SK-N-DZ (cell line): ENCODE measurements around the gene CCDC122. TPM values are rescaled to one million over a fixed set of nuclear protein-coding genes. Genes with fewer than 3 reads are reported as not detected.
A peak's percentile ranks its signal among the peaks of the same experiment; 100 is the strongest.

ENCODE experiments used
- DNase-seq: peaks from one replicate; pipeline ENCODE4 v3.0.0-alpha.2; 2015; ENCODE audit warnings: low spot score
- polyA plus RNA-seq, 2 experiments: library from polyadenylated mRNA; depleted of rRNA; stranded (reverse); fragments of >200 nt; gene quantifications; 2 replicates each; pipeline ENCODE4 v1.2.3, GENCODE V29; 2014

Gene CCDC122
- polyA plus RNA-seq (2014; cell fraction: cytosol; rRNA removed), result 2.7 and 11.7 TPM in 2 replicates
- 6.7 and 14.2 TPM in 2 replicates for polyA plus RNA-seq (2014; cell fraction: nucleus; rRNA removed)

DNA sequence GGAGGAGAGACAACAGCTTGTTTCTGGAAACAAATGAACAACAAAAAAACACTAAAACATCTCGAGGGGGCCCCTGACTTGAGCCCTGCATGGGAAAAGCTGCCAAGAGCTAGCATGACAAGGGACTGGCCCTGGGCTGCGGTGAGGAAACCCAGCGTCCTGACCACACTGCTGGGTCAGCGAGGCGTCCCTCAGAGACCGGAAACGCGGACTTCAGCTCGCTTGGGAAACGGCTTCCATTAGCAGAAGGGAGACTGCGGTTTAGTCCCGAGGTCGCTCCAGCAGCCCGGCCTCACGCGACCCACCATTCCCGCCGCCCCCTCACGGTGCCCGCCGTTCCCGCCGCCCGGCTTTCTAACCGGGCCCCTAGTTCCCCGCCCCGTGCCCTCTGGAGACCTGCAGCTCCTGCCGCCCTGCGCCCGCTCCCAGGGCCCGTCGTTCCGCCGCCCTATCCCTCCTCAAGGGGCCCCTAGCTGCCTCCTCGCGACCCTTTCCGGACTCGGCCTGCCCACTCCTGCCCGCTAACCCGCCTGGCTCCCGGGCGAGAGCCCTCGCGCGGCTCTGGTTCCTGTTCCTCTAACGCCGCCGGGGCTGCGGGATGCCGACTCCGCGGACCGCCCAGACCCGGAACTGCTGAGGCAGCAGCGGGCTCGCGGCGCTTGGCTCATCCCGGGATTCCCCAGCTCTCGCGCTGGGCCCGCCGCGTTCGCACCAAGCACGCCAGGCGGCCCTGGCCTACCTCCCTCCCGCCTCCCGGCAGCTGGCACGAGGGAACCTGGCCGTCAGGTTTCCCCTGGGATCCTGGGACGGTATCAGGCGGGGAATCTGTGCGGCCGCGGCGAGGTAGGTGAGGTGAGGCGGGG, at the start of gene CCDC122:
CCDC122 (minus strand) TSS at position 849 of the 863 bp plus-strand sequence. CDS start 10,364 bp downstream, outside the sequence.
- peak; percentile 69 for DNase-seq

DNA sequence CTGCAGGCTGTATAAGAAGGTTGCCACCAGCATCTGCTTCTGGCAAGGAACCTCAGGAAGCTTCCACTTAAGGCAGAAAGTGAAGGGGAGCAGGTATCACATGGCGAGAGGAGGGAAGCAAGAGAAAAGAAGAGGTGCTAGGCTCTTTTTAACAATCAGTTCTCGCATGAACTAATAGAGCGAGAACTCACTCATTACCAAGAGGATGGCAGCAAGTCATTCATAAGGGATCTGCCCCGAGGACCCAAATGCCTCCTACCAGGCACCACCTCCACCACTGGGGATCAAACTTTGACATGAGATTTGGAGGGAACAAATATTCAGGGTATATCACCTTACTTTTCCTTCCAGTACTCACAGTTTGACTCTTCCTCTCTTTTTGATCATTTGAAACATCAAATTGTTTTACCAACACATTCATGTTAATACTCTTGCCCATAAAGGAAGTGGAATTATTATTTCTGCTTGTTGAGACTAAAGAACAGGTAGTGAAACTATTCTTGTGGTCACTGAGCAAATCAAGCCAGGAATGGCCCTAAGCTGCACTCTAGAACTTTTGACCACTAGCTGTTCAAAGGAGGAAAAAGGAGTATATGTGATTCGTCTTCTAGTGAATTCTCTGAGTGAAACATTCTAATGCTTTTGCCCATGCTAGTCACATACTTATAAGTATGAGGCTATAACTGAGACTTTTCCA, 45.2 kb upstream of the CCDC122 start:
- no peak for DNase-seq

DNA sequence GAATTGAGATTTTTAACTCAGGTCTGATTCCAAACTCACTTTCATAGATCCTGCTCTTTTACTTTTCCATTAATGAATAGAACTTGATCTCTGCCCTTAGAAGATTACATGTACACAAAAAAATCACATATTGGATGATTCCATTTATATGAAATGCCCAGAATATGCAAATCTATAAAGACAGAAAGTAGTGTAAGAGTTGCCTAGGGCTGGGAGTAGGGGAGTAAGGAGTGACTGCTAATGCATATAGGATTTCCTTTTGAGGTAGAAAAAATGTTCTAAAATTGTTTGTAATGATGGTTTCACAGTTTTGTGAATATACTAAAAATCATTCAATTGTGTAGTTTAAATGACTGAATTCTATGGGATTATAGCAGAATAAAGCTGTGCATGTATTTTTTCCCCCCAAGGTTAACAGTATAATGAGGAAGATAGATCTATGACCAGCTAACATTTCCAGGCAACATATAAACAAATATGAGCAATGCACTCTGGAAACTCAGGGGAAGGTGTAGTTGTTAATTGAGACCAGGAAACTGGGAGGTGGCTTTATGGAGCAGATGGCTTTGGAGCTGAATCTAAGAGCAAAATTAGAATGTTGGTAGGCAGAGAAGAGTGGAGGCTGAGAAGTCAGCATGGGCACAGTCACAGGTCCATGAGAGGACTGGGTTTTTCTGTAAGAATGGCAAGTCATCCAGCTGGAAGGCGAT, 41.6 kb upstream of the CCDC122 start:
- no peak for DNase-seq

DNA sequence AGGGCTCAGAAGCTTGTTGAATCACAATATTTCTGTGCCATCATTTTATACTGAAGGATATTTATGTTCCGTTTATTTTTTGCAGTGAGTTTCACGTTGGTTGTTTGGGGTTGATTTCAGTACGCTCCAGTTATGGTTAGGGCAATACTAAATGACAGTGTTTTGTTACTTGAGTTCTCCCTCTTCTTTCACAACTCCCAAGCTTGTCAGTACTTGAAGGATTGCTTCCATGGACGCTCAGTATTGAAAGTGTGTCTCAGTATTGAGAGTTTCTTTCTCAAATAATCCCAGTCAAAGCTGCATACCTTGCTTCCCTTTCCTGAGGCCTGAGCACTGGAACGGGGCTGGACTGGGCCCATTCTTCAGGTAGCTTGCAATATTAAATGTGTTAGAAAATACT, 39.1 kb upstream of the CCDC122 start:
- no peak for DNase-seq

DNA sequence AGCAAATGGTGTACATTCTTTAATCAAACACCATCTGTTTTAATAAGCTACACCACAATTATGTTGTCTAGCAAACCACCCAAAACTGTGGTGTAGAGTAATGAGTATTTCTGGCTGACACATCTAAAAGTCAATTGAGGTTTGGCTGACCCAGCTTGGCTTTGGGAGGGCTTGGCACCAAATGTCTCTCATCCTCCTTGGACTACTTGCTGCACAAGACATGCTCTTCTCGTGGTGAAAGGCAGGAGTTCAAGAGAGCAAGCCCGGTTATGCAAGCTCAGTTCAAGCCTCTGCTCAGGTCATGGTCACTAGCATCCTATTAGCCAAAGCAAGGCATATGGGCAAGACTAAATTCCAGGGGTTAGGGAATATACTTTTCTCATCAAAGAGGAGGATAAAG, 37.3 kb upstream of the CCDC122 start:
- DNase-seq, result no peak

DNA sequence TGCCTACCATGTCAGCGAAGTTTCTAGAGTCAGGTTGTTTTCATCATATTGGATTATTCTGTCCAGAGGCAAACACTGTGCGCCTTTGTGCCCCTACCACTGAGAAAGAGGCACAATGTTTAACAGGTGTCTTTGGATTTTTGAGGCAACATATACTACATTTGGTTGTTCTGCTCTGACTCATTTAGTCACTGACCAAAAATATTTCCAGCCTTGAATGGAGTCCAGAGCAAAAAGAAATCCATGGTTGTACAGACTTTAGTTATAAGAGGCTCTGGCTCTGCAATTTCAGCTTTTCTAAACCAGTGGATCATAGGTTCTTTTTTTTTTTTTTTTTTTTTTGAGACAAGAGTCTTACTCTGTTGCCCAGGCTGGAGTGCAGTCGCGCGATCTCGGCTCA, 35.9 kb upstream of the CCDC122 start:
- no peak for DNase-seq

DNA sequence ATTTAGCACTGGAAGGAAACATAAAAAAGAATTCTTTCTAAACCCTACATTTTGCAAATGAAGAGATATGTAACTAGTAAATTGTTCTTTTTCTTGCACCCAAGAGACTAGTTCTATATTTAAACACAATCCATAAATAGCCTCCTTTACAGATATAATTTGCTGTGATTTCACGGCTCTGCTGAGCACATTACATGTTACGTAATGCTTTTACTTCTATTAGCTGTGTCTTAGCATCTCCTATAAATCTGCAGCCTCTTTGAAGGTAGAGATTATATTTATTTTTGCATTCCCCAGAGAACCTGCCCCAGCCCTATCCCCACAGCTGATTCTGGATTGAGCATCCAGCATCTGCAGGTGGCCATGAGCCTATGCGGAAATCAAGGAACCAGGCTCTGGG, 32.3 kb upstream of the CCDC122 start:
- no peak for DNase-seq

DNA sequence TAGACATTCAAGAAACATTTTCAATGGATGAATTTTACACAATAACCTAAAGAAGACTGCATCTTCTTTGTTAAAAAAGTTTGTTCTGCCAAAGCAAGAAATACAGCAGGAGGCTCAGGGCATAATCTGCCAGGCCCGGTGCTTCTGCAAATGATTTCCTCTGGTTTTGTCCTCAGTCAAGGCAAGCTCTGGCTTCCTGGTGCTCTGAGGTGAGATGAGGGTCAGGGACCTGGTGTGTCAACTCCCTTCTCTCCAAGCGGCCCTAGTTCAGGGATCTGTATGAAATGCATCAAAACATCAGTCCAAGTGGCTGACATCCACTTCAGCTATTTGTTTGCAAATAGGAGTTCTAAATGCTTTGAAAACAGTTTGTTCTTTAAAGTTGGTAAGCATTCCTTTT, 31.7 kb upstream of the CCDC122 start:
- DNase-seq, result no peak

DNA sequence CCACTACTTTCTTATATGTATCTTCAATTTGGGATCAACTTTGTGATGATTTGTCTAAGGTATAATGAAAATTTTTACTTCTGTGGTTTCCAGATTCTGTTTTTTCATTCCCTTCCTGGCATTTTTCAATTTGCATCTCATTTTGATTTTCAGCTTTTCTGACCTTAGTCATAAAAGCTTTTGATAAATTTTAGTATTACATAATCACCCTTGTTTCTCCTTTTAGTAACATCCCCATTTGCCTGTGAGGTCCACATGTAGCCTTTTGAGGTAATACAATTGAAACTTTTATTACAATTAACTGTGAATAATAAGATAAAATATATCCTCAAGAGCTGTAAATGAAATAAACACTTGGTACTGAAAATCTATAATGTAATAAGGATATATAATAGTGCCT, 31.3 kb upstream of the CCDC122 start:
- DNase-seq, result no peak

DNA sequence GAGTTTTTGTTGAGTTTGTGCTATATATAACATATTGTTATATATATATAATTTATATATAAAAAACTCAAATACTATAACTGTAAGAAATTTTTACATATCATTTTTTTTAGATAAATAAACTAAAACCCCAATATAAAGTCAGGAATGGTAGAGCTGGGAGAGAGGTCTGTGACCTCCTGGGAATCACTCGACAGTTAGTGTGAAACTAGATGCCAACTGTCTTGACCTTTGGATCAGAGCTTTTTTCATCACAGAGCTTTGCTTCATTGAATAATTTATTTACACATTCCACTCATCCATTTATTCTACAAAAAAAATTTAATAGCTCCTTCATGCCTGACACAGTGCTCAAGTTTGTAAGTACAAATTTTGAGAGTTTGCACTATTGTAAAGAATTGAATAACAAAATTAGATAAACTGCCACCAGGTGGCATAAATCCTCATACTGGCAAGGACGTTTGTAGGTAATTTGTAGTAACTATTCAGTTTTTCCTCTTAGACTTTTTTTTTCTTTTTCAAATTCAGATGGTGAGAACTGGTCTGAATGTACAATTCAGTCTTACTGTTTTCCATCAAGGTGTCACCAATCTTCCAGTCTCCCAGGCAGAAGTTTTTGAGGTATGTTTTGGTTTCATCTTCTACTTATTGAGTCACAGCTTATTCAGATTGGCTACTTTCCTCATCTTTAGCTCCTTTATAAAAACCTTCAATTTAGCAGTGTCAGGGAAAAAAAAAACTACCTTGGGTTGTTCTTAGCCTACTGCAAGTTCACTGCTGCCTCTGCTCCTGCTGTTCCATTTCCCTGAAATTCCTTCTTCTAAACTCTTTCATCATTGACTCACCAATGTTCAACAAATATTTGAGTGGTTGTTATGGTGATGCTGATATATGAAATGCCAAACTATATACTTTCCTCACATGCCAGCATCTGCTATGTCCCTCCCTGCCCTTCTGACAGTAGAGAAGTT, 28.9 kb upstream of the CCDC122 start:
- peak; percentile 15 for DNase-seq

DNA sequence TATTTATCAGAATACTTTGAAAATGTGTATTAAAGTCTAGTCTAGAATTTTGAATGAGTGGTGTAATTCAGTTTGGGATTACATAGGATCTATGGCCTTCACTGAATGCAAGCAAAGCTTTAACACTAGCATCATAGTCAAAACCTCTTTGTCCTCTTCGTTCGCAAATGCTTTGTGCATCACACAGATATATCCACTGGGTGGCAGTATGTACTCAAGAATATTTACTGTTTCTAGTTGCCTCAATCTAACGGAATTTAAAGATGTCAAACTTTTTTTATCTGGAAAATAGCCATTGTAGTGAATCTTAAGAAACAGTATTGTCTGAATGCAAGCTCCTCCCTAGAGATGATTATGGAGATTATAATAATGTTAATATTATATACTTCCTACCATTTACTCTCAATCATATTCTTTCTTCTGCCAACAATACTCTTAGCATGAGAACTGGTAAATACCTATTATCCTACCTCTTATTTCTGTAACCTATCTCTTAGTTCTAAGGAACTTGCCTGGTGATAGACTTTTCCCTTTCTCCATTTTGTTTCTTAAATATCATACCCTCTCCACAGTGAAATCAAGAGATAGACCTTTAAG, 26.0 kb upstream of the CCDC122 start:
- peak; percentile 63 for DNase-seq

DNA sequence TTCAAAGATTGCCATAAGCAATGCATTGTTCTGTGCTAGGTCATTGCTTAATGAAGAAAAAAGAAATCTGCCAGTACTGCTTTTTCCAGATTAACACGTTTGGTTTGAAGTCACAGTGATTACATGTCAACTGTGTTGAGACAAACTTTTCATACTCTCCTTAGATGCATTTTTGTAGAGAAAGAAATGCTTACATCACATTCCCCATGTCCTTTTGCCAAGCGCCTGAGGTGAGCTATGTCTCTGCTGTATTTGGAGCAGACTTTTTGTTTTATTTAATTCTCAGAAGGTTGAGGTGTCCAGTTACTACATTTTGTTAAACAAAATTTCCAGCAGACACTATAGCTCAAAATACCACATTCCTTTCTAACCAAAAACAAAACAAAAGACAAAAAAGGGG, 16.4 kb upstream of the CCDC122 start:
- no peak for DNase-seq

DNA sequence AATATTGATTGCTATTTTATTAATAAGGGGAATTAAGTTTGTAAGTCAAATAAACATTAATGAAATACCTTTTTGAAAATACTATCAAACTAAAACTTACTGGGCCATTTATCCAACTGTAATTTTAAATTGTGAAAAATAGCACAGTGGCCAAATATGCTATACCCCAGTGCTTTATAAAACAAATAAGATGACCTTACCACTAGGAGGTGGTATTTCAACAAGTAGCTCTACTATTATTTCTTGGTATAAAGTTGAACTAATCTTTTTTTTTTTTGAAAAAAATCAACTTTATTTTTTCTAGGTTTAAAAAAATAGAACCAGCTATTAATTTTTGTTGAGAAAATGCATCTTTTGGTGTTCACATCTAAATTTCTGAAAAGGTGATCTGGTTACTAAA, 14.9 kb upstream of the CCDC122 start:
- DNase-seq, result no peak

DNA sequence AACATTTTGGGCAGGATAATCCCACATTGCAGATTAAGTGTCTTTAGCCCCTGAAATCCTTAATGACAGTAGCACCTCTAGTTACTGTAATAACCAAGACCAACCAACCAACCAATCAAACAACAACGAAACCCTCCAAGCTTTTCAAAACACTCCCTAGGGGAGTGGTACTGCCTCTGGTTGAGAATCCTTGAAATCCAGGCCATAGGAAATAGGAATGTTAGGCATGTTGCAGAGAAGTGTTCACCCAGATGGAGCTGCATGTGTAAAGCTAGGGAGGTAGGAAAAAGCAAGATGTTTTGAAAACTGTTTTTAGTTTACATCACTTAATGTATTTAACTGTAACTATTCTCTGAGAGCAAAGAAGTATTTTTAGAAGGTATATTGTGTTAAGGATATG, 4.7 kb upstream of the CCDC122 start:
- DNase-seq, result no peak

DNA sequence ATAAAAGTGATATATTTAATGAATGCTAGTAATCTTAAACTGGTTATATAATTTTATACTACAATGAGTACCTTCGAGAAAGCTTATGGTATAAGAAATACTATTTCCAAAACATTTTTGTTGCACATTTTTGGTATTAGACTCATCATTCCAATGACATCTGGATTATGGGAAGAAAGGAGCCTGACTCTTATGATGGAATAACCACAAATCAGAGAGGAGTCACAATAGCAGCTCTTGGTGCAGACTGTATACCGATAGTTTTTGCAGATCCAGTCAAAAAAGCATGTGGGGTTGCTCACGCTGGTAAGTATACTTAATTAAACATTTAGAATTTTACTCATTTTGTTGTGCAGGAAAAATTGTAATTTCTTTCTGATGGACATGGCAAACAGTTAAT, 4.1 kb upstream of the CCDC122 start:
- DNase-seq, result no peak

DNA sequence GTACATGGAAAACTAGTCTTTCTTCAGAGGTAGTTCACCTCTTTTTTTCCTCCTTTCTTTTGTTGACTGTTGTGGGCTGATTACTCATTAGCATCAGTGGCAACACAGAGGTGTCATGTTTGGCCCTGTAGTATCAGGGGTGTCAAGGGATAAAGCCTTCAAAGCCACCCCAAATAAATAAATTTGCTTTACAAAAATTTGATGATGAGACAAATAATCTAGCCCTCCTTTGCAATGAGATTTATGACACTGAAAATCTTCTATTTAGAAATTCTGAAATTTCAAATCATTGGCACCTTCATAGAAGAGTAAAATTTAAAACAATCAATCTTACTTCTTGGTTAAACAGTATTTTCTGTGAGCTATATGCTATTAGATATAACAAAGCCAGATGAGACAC, 2.0 kb upstream of the CCDC122 start:
- no peak for DNase-seq

DNA sequence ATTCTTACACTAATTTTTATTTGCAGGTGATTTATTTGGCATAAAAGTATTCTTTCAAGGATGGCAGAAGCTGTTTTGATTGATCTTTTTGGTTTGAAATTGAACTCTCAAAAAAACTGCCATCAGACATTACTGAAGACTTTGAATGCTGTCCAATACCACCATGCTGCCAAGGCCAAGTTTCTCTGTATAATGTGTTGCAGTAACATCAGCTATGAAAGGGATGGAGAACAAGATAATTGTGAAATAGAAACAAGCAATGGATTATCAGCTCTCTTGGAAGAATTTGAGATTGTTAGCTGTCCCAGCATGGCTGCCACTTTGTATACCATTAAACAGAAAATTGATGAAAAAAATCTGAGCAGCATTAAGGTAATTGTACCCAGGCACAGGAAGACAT, 1.4 kb upstream of the CCDC122 start:
- no peak for DNase-seq

DNA sequence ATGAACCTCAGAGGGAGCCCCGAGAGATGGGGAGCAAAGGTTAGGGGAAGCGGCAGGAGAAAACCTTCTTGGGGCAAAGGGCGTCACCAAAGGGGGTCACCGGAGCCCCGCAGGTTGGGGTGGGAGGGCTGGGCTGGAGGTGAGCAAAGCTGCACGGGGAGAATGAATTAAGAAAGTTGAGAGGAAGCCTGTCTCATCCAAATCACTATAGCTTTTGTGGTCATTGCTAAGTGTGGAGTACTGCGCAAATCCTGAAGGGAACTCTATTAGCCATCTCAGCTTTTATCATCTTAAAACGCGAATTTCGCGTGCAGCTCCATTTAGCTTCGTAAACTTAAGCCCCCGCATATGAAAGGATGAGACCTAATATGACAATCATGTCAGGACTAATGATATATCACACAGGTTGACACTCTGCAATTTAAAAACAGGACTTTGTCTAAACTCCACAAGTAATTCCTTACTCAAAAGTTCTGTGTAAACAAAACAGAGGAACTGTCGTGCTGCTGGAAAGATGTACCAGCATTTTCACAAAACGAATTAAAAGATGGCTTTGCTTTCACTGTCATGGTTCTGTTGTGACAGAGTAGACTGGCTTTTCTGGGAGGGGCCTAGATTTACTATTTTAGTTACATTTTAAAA, 795 bp upstream of the CCDC122 start:
- DNase-seq, result no peak

DNA sequence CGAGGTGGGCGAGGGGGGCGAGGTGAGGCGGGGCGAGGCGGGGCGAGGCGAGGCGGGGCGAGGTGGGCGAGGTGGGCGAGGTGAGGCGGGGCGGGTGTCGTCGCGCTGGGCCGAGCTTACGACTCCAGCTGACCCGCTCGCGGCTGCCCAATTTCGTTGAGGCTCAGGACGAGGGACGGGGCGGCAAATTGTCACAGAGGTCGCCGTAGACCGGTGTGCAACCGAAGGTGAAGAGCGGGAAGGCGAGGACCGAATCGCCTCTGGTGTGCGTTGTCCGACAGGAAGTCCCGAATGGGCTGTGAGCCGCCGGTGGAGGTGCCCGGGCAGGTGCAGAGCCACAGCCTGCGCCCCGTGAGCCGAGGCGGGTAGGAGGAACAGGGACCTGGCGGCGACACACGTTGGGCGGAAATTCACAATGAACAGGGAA, 228 bp upstream of the CCDC122 start, which contains the start of gene LACC1:
LACC1 (plus strand) TSS at position 150 of the 427 bp plus-strand sequence. CDS start 1,082 bp downstream, outside the sequence.
- peak; percentile 19 for DNase-seq

DNA sequence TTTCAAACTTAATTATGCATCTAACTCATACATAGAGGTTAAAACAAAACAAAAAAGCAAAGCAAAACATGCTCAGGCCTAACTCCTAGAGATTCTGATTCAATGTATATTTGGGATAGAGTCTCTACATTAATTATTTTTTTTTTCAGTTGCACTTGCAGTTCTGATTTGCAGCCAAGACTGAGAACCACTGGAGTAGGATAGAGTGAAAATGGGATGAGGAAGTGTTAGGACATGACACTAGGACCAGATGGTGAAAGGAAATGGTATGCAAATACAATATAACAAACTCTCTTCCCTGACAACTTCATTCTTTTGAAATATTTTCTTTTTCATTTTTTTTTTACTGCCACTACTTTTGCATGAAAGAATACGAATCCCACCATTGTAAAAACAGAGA, 1.8 kb downstream of the CCDC122 start:
- no peak for DNase-seq
